ENCODE measurements around the gene SMS.

Gene SMS

GRCh38 chrX:21986596-21986995, 46.1 kb downstream of the SMS start:
- DNase-seq, result no peak

GRCh38 chrX:21989384-21989783, 48.9 kb downstream of the SMS start:
- DNase-seq, result peak; percentile 40

GRCh38 chrX:21990832-21991231, 50.3 kb downstream of the SMS start:
- no peak for DNase-seq

- DNase-seq, result no peak
These were observed 51.0 kb downstream of the SMS start for GRCh38 chrX:21991504-21991903.

- DNase-seq, result no peak
These were observed 52.8 kb downstream of the SMS start for GRCh38 chrX:21993265-21993664.

- no peak for DNase-seq
These were observed 56.5 kb downstream of the SMS start for GRCh38 chrX:21996872-21997455.

GRCh38 chrX:21998037-21998436, 57.5 kb downstream of the SMS start:
- DNase-seq, result no peak

- DNase-seq, result no peak
These were observed 64.4 kb downstream of the SMS start for GRCh38 chrX:22004866-22005265.

GRCh38 chrX:22012051-22012450, 71.5 kb downstream of the SMS start:
- no peak for DNase-seq

- DNase-seq, result no peak
These were observed 72.4 kb downstream of the SMS start for GRCh38 chrX:22012931-22013330.

- no peak for DNase-seq
These were observed 74.7 kb downstream of the SMS start for GRCh38 chrX:22015139-22015750.

GRCh38 chrX:22021751-22022324, 81.3 kb downstream of the SMS start:
- DNase-seq, result no peak

- DNase-seq, result no peak
These were observed 84.1 kb downstream of the SMS start for GRCh38 chrX:22024577-22024976.

- no peak for DNase-seq
These were observed 85.2 kb downstream of the SMS start for GRCh38 chrX:22025751-22026150.

GRCh38 chrX:22026731-22027130, 86.2 kb downstream of the SMS start:
- no peak for DNase-seq

- DNase-seq, result no peak
These were observed 91.6 kb downstream of the SMS start, which contains the start of gene PHEX for GRCh38 chrX:22032084-22032483. Gene PHEX, plus strand, starts transcription at chrX:22032325. Its CDS starts 681 bp downstream, at chrX:22033006.

GRCh38 chrX:22032506-22032905, 92.0 kb downstream of the SMS start:
- no peak for DNase-seq

- no peak for DNase-seq
These were observed 93.3 kb downstream of the SMS start for GRCh38 chrX:22033818-22034217.

GRCh38 chrX:22035236-22035635, 94.7 kb downstream of the SMS start:
- DNase-seq, result no peak

- no peak for DNase-seq
These were observed 96.7 kb downstream of the SMS start for GRCh38 chrX:22037225-22037624.

- no peak for DNase-seq
These were observed 97.5 kb downstream of the SMS start for GRCh38 chrX:22037911-22038537.

GRCh38 chrX:22039541-22039940, 99.0 kb downstream of the SMS start:
- DNase-seq, result no peak

- DNase-seq, result no peak
These were observed 99.7 kb downstream of the SMS start for GRCh38 chrX:22040184-22040583.

GRCh38 chrX:22041907-22042530, 101.5 kb downstream of the SMS start:
- no peak for DNase-seq

All from activated CD4-positive, alpha-beta T cell treated with anti-CD3 and anti-CD28 coated beads, Interleukin-2, Interleukin-6, amounts not matched to agents 100 ng/mL and 50 ng/mL, durations not matched to agents 16 hours and 8 hours (primary cell).